Measurements from ENCODE around the gene ALDOC.

DNA sequence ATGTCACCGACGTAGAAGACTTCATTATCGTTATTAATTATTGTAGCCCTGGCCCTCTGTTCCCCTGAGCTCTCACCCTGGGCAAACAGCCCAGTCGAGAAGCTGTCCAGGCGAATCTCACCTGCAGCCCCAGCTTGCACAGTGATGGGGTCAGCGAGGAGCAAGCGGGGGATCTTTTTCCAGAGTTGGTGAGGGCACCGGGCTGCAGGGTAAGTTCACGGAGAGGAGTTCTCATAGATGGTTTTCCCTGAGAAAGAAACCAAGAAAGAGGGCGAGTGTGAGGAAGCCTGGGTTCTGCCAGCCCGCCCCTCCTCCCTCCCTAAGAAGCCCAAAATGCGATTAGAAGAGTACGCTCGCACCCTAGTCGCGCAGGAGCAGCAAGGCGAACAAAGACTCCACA lies 21.7 kb upstream of the ALDOC start:
- TF ChIP-seq, protein P1, sequence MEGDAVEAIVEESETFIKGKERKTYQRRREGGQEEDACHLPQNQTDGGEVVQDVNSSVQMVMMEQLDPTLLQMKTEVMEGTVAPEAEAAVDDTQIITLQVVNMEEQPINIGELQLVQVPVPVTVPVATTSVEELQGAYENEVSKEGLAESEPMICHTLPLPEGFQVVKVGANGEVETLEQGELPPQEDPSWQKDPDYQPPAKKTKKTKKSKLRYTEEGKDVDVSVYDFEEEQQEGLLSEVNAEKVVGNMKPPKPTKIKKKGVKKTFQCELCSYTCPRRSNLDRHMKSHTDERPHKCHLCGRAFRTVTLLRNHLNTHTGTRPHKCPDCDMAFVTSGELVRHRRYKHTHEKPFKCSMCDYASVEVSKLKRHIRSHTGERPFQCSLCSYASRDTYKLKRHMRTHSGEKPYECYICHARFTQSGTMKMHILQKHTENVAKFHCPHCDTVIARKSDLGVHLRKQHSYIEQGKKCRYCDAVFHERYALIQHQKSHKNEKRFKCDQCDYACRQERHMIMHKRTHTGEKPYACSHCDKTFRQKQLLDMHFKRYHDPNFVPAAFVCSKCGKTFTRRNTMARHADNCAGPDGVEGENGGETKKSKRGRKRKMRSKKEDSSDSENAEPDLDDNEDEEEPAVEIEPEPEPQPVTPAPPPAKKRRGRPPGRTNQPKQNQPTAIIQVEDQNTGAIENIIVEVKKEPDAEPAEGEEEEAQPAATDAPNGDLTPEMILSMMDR (optimal IDR thresholded peaks at IDR 0.05 in 1 of 3, IDR thresholded peaks at IDR 0.05 in 1 of 3, conservative IDR thresholded peaks at IDR 0.05 in 1 of 3; ENCODE audit: extremely low read depth in 1 of 3, insufficient read depth in 2 of 3, low read length in 3 of 3) = no peak
- TF ChIP-seq EZH2 (IDR thresholded peaks at IDR 0.05; ENCODE audit: low read length) = no peak
